AG04449 (cell line): Measurements from ENCODE around the gene TBX19.

ENCODE experiments used
- CTCF ChIA-PET: fragments of 350-600 bp; formaldehyde crosslinking; extraction: SDS; loops from one replicate; lab custom pipeline; 2021; ENCODE audit warnings: antibody characterized with exemption; lab: Yijun Ruan, JAX
- POLR2A ChIA-PET: fragments of 400-600, 350-600 bp; formaldehyde crosslinking; extraction: SDS; loops from one replicate; lab custom pipeline; 2020; ENCODE audit warnings: antibody characterized with exemption, inconsistent platforms; lab: Yijun Ruan, JAX
- DNase-seq: peaks from one replicate; pipeline ENCODE4 v3.0.0-alpha.2; 2010; ENCODE audit warnings: low read depth, low spot score
- H3K4me3 ChIP-seq: 2 replicates; pipeline ENCODE4 v1.5.1; 2011; ENCODE audit warnings: low read depth, mild to moderate bottlenecking, control low read depth, low read length
- TF ChIP-seq, protein P1 (sequence below): IDR thresholded peaks from one replicate; pipeline ENCODE4 v1.5.1; 2011; ENCODE audit warnings: mild to moderate bottlenecking, moderate library complexity, low read length, control low read depth, inconsistent platforms; ENCODE audit not compliant: insufficient read depth; ENCODE audit errors: missing control alignments

TBX19 gene

GRCh38 chr1:168285521-168285790 is 4.8 kb downstream of the TBX19 start:
- DNase-seq, result no peak
- ChIA-PET POLR2A (no interaction called here), CTCF (no interaction called here)
- TF ChIP-seq, protein P1, sequence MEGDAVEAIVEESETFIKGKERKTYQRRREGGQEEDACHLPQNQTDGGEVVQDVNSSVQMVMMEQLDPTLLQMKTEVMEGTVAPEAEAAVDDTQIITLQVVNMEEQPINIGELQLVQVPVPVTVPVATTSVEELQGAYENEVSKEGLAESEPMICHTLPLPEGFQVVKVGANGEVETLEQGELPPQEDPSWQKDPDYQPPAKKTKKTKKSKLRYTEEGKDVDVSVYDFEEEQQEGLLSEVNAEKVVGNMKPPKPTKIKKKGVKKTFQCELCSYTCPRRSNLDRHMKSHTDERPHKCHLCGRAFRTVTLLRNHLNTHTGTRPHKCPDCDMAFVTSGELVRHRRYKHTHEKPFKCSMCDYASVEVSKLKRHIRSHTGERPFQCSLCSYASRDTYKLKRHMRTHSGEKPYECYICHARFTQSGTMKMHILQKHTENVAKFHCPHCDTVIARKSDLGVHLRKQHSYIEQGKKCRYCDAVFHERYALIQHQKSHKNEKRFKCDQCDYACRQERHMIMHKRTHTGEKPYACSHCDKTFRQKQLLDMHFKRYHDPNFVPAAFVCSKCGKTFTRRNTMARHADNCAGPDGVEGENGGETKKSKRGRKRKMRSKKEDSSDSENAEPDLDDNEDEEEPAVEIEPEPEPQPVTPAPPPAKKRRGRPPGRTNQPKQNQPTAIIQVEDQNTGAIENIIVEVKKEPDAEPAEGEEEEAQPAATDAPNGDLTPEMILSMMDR, result no peak
- H3K4me3 ChIP-seq, result no peak overlapping the region

GRCh38 chr1:168285971-168286927 is 5.6 kb downstream of the TBX19 start:
- TF ChIP-seq, protein P1, result no peak
- no peak overlapping the region for H3K4me3 ChIP-seq
- ChIA-PET CTCF (no interaction called here), POLR2A (no interaction called here)
- no peak for DNase-seq

- CTCF ChIA-PET, result no interaction called here
- no peak overlapping the region for H3K4me3 ChIP-seq
- TF ChIP-seq, protein P1, result no peak
- POLR2A ChIA-PET, result no interaction called here
- DNase-seq, result no peak
These were observed 6.6 kb downstream of the TBX19 start for GRCh38 chr1:168287237-168287664.

- CTCF ChIA-PET, result no interaction called here
- DNase-seq, result no peak
- POLR2A ChIA-PET, result no interaction called here
- no peak overlapping the region for H3K4me3 ChIP-seq
- TF ChIP-seq, protein P1, result no peak
These were observed 7.8 kb downstream of the TBX19 start for GRCh38 chr1:168288311-168289052.

- no peak overlapping the region for H3K4me3 ChIP-seq
- DNase-seq, result no peak
- TF ChIP-seq, protein P1, result no peak
- ChIA-PET CTCF (interaction anchor here (1.1 kb wide), 1 partner anchor 52 kb away, joined by 3 read pairs; no protein-coding TSS in a partner anchor), POLR2A (no interaction called here)
These were observed 10.7 kb downstream of the TBX19 start for GRCh38 chr1:168291222-168291837.

GRCh38 chr1:168293356-168293755 is 12.7 kb downstream of the TBX19 start:
- ChIA-PET CTCF (no interaction called here), POLR2A (no interaction called here)
- no peak for DNase-seq
- TF ChIP-seq, protein P1, result no peak
- H3K4me3 ChIP-seq, result no peak overlapping the region
